ENCODE measurements around the gene B4GALNT4. TPM values are rescaled to one million over a fixed set of nuclear protein-coding genes. Genes with fewer than 3 reads are reported as not detected.
A peak's percentile ranks its signal among the peaks of the same experiment; 100 is the strongest.

Gene B4GALNT4
- total and polyA plus RNA-seq, 2 of the 13 experiments (the other 11 are each of a cell fraction or from before 2014, with no cell fraction given): 30.5 to 50.1 TPM

- TF ChIP-seq SP1 (IDR thresholded peaks at IDR 0.05): no peak
- no peak for TF ChIP-seq SP1 (CRISPR knock-in tag; IDR thresholded peaks at IDR 0.05)
- peak; percentile 59; the same call in 1 of the 2 replicates for TF ChIP-seq ZSCAN25 (CRISPR knock-in tag; IDR thresholded peaks at IDR 0.05)
- TF ChIP-seq, protein P1, sequence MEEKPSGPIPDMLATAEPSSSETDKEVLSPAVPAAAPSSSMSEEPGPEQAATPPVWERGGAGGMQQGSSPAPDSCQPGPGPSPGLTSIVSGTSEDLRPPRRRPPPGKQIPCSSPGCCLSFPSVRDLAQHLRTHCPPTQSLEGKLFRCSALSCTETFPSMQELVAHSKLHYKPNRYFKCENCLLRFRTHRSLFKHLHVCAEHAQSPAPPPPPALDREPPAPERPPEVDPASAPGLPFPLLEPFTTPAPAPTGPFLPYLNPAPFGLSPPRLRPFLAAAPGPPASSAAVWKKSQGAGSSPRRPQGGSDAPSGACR (CRISPR knock-in tag; IDR thresholded peaks at IDR 0.05): 0 out of 2 replicates have a peak, but pooled peaks have one; percentile 42
- TF ChIP-seq ZFP91 (CRISPR knock-in tag; IDR thresholded peaks at IDR 0.05; ENCODE audit: borderline replicate concordance): peak; percentile 33; the same call in 1 of the 2 replicates
- no peak for TF ChIP-seq MTA3 (CRISPR knock-in tag; IDR thresholded peaks at IDR 0.05)
- peak; percentile 68; the same call in 1 of the 2 replicates for TF ChIP-seq THAP11 (CRISPR knock-in tag; IDR thresholded peaks at IDR 0.05)
- 0 out of 2 replicates have a peak, but pooled peaks have one; percentile 56 for TF ChIP-seq ZC3H4 (CRISPR knock-in tag; IDR thresholded peaks at IDR 0.05; ENCODE audit: borderline replicate concordance)
- TF ChIP-seq NR2F6 (IDR thresholded peaks at IDR 0.05): peak; percentile 11; the same call in 1 of the 2 replicates
- peak; percentile 41; the same call in 1 of the 2 replicates for TF ChIP-seq NR2F6 (CRISPR knock-in tag; IDR thresholded peaks at IDR 0.05)
- TF ChIP-seq AHR (CRISPR knock-in tag; IDR thresholded peaks at IDR 0.05): 0 out of 2 replicates have a peak, but pooled peaks have one; percentile 60
- no peak for TF ChIP-seq PCBP2 (optimal IDR thresholded peaks at IDR 0.05; ENCODE audit: low read depth, low read length, poor library complexity, severe bottlenecking)
- TF ChIP-seq, protein P2, sequence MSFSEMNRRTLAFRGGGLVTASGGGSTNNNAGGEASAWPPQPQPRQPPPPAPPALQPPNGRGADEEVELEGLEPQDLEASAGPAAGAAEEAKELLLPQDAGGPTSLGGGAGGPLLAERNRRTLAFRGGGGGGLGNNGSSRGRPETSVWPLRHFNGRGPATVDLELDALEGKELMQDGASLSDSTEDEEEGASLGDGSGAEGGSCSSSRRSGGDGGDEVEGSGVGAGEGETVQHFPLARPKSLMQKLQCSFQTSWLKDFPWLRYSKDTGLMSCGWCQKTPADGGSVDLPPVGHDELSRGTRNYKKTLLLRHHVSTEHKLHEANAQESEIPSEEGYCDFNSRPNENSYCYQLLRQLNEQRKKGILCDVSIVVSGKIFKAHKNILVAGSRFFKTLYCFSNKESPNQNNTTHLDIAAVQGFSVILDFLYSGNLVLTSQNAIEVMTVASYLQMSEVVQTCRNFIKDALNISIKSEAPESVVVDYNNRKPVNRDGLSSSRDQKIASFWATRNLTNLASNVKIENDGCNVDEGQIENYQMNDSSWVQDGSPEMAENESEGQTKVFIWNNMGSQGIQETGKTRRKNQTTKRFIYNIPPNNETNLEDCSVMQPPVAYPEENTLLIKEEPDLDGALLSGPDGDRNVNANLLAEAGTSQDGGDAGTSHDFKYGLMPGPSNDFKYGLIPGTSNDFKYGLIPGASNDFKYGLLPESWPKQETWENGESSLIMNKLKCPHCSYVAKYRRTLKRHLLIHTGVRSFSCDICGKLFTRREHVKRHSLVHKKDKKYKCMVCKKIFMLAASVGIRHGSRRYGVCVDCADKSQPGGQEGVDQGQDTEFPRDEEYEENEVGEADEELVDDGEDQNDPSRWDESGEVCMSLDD (CRISPR knock-in tag; IDR thresholded peaks at IDR 0.05; ENCODE audit: borderline replicate concordance): peak; percentile 46; the same call in 1 of the 2 replicates
- peak; percentile 48; the same call in 1 of the 2 replicates for TF ChIP-seq POLR2AphosphoS5 (IDR thresholded peaks at IDR 0.05; ENCODE audit: low read depth, low read length)
- no peak for TF ChIP-seq MBNL3 (CRISPR knock-in tag; conservative IDR thresholded peaks at IDR 0.05)
- TF ChIP-seq GABPB1 (CRISPR knock-in tag; IDR thresholded peaks at IDR 0.05): peak; percentile 55
- TF ChIP-seq SP5 (CRISPR knock-in tag; IDR thresholded peaks at IDR 0.05; ENCODE audit: borderline replicate concordance, low read depth): peak; percentile 47; the same call in 1 of the 2 replicates
- TF ChIP-seq, protein P3, sequence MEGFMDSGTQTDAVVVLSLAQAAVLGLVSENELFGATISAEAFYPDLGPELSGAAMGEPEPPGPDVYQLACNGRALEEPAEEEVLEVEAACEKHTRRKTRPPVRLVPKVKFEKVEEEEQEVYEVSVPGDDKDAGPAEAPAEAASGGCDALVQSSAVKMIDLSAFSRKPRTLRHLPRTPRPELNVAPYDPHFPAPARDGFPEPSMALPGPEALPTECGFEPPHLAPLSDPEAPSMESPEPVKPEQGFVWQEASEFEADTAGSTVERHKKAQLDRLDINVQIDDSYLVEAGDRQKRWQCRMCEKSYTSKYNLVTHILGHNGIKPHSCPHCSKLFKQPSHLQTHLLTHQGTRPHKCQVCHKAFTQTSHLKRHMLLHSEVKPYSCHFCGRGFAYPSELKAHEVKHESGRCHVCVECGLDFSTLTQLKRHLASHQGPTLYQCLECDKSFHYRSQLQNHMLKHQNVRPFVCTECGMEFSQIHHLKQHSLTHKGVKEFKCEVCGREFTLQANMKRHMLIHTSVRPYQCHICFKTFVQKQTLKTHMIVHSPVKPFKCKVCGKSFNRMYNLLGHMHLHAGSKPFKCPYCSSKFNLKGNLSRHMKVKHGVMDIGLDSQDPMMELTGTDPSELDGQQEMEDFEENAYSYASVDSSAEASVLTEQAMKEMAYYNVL (CRISPR knock-in tag; IDR thresholded peaks at IDR 0.05; ENCODE audit: borderline replicate concordance): peak; percentile 52; the same call in 1 of the 2 replicates
- peak; percentile 73 for TF ChIP-seq KAT8 (CRISPR knock-in tag; IDR thresholded peaks at IDR 0.05)
- TF ChIP-seq ZNF431 (CRISPR knock-in tag; IDR thresholded peaks at IDR 0.05; ENCODE audit: borderline replicate concordance, low read depth): no peak
- no peak for TF ChIP-seq MED13 (CRISPR knock-in tag; IDR thresholded peaks at IDR 0.05)
- TF ChIP-seq TCF7L2 (IDR thresholded peaks at IDR 0.05; ENCODE audit: low read depth, low read length): no peak
Measured at GRCh38 chr11:353179-353873, 16.0 kb upstream of the B4GALNT4 start (continued).
